ENCODE measurements around the gene LIN54.

- TF ChIP-seq CTCF (IDR thresholded peaks at IDR 0.05; ENCODE audit: insufficient read depth, low read depth, low read length) (no peak), EZH2 (IDR thresholded peaks at IDR 0.05; ENCODE audit: insufficient read depth, low read length) (no peak)
These were observed 110.6 kb downstream of the LIN54 start for GRCh38 chr4:82900066-82900410.

Data from astrocyte (in vitro differentiated cells and primary cell).